GM18505 (cell line): ENCODE data around the gene MYO7B.
"Not testable (repeated sequence)": the region's sequence is repeated elsewhere in the genome, so short reads cannot be mapped to it uniquely, and the experiment has no call there.

Experiments
- ATAC-seq: cut with Tn5 transposase; IDR thresholded peaks from one replicate; pipeline ENCODE4 v1.9.1; 2021; ENCODE audit not compliant: unreplicated experiment
- POLR2A ChIP-seq: IDR thresholded peaks from 4 replicates; pipeline ENCODE4 v1.6.1; 2011; ENCODE audit warnings: borderline replicate concordance; ENCODE audit not compliant: insufficient read depth, insufficient read length; ENCODE audit errors: extremely low read depth

Gene MYO7B

GRCh38 chr2:127531221-127531648 lies 4.2 kb upstream of the MYO7B start:
- ATAC-seq: no peak
- no peak for TF ChIP-seq POLR2A

- ATAC-seq: no peak
- TF ChIP-seq POLR2A: no peak
These were observed 3.2 kb upstream of the MYO7B start for GRCh38 chr2:127532296-127532695.

GRCh38 chr2:127535918-127536317 lies 435 bp downstream of the MYO7B start:
- ATAC-seq: no peak
- TF ChIP-seq POLR2A: no peak

- ATAC-seq: no peak
- no peak for TF ChIP-seq POLR2A
These were observed 1.4 kb downstream of the MYO7B start for GRCh38 chr2:127536707-127537541.

GRCh38 chr2:127537644-127538043 lies 2.2 kb downstream of the MYO7B start:
- TF ChIP-seq POLR2A: no peak
- no peak for ATAC-seq

GRCh38 chr2:127541809-127542208 lies 6.3 kb downstream of the MYO7B start:
- ATAC-seq: no peak
- no peak for TF ChIP-seq POLR2A

- no peak for TF ChIP-seq POLR2A
- ATAC-seq: no peak
These were observed 6.7 kb downstream of the MYO7B start for GRCh38 chr2:127542231-127542630.

- not testable (repeated sequence) for ATAC-seq
These were observed 7.6 kb downstream of the MYO7B start for GRCh38 chr2:127543013-127543501.

- no peak for ATAC-seq
- no peak for TF ChIP-seq POLR2A
These were observed 9.7 kb downstream of the MYO7B start for GRCh38 chr2:127545189-127545588.

- ATAC-seq: no peak
- TF ChIP-seq POLR2A: no peak
These were observed 10.3 kb downstream of the MYO7B start for GRCh38 chr2:127545796-127546195.

GRCh38 chr2:127546797-127547196 lies 11.3 kb downstream of the MYO7B start:
- no peak for TF ChIP-seq POLR2A
- ATAC-seq: no peak

GRCh38 chr2:127551221-127551930 lies 15.9 kb downstream of the MYO7B start:
- no peak for TF ChIP-seq POLR2A
- ATAC-seq: no peak

- no peak for TF ChIP-seq POLR2A
- ATAC-seq: no peak
These were observed 16.9 kb downstream of the MYO7B start for GRCh38 chr2:127552336-127552735.

- TF ChIP-seq POLR2A: no peak
- no peak for ATAC-seq
These were observed 17.4 kb downstream of the MYO7B start for GRCh38 chr2:127552846-127553245.
